HepG2 (cell line): ENCODE results near the gene DCPS. TPM values are rescaled to one million over a fixed set of nuclear protein-coding genes. Genes with fewer than 3 reads are reported as not detected.

Source experiments
- ATF7 ChIP-seq, 2 experiments: fragments of 450-650 bp in 1 of 2; sonication (generic) in 1 of 2; formaldehyde crosslinking in 1 of 2; IDR thresholded peaks; 2 replicates each; pipeline versions ENCODE4 v1.4.0 to v1.6.1; 2016 to 2020; ENCODE audit warnings: antibody characterized with exemption in 1 of 2, mild to moderate bottlenecking in 1 of 2, missing genetic modification reagents in 1 of 2
- MTF1 ChIP-seq: sonication (generic); formaldehyde crosslinking; IDR thresholded peaks from 2 replicates; pipeline ENCODE4 v1.5.0; 2020; ENCODE audit warnings: missing genetic modification reagents
- ZNF136 ChIP-seq: sonication (generic); formaldehyde crosslinking; IDR thresholded peaks from 2 replicates; pipeline ENCODE4 v1.8.1; 2022; ENCODE audit warnings: low read depth, mild to moderate bottlenecking, moderate library complexity, missing genetic modification reagents
- ZNF253 ChIP-seq: sonication (generic); formaldehyde crosslinking; IDR thresholded peaks from 2 replicates; pipeline ENCODE4 v1.8.0; 2022; ENCODE audit warnings: mild to moderate bottlenecking, missing genetic modification reagents, borderline replicate concordance
- ZNF264 ChIP-seq: sonication (generic); formaldehyde crosslinking; IDR thresholded peaks from 2 replicates; pipeline ENCODE4 v1.4.0; 2020; ENCODE audit warnings: missing genetic modification reagents
- ZNF512B ChIP-seq: sonication (generic); formaldehyde crosslinking; IDR thresholded peaks from 2 replicates; pipeline ENCODE4 v1.5.1; 2020; ENCODE audit warnings: missing genetic modification reagents, mild to moderate bottlenecking, borderline replicate concordance
- ZNF574 ChIP-seq: sonication (generic); formaldehyde crosslinking; IDR thresholded peaks from 2 replicates; pipeline ENCODE4 v1.4.0; 2020; ENCODE audit warnings: missing genetic modification reagents
- ZNF607 ChIP-seq: sonication (generic); formaldehyde crosslinking; IDR thresholded peaks from 2 replicates; pipeline ENCODE4 v1.5.1; 2020; ENCODE audit warnings: missing genetic modification reagents, mild to moderate bottlenecking, borderline replicate concordance
- ZNF883 ChIP-seq: sonication (generic); formaldehyde crosslinking; IDR thresholded peaks from 2 replicates; pipeline ENCODE4 v1.5.1; 2020; ENCODE audit warnings: mild to moderate bottlenecking, missing genetic modification reagents; ENCODE audit errors: not compliant biosample characterization
- polyA plus RNA-seq, 8 experiments: library from polyadenylated mRNA; depleted of rRNA in 3 of 8; stranded (reverse) in 7 of 8; unstranded in 1 of 8; fragments of >200 nt; fragmentation: Illumina TruSeq in 4 of 8; extraction: Trizol in 4 of 8; gene quantifications; 2 replicates each; pipeline versions ENCODE4 v1.2.1 to v1.2.3, GENCODE V29; 2011 to 2016; ENCODE audit warnings: low read depth in 4 of 8, missing spikeins in 1 of 8, mixed read lengths in 1 of 8; ENCODE audit not compliant: insufficient read depth in 1 of 8
- total RNA-seq, 5 experiments: library from RNA; depleted of rRNA; stranded (reverse); fragments of >200 nt; fragmentation: Illumina TruSeq; extraction: Trizol; gene quantifications; 2 replicates each; pipeline ENCODE4 v1.2.3, GENCODE V29; 2016; ENCODE audit warnings: low read depth in 1 of 5
- TF ChIP-seq, protein P1 (sequence below): sonication (generic); formaldehyde crosslinking; IDR thresholded peaks from 2 replicates; pipeline ENCODE4 v1.4.0; 2020; ENCODE audit warnings: mild to moderate bottlenecking, missing genetic modification reagents
- TF ChIP-seq, protein P2 (sequence below): sonication (generic); formaldehyde crosslinking; IDR thresholded peaks from 2 replicates; pipeline ENCODE4 v1.8.0; 2022; ENCODE audit warnings: mild to moderate bottlenecking, missing genetic modification reagents, borderline replicate concordance
- TF ChIP-seq, protein P3 (sequence below): sonication (generic); formaldehyde crosslinking; IDR thresholded peaks from 2 replicates; pipeline ENCODE4 v1.4.0; 2020; ENCODE audit warnings: missing genetic modification reagents, mild to moderate bottlenecking, borderline replicate concordance
- TF ChIP-seq, protein P4 (sequence below): sonication (generic); formaldehyde crosslinking; IDR thresholded peaks from 2 replicates; pipeline ENCODE4 v1.8.0; 2022; ENCODE audit warnings: mild to moderate bottlenecking, missing genetic modification reagents; ENCODE audit not compliant: insufficient replicate concordance

The DCPS gene
- total and polyA plus RNA-seq, 2 of the 13 experiments (the other 11 are each of a cell fraction or from before 2014, with no cell fraction given), result 21.9 to 22.5 TPM

DNA sequence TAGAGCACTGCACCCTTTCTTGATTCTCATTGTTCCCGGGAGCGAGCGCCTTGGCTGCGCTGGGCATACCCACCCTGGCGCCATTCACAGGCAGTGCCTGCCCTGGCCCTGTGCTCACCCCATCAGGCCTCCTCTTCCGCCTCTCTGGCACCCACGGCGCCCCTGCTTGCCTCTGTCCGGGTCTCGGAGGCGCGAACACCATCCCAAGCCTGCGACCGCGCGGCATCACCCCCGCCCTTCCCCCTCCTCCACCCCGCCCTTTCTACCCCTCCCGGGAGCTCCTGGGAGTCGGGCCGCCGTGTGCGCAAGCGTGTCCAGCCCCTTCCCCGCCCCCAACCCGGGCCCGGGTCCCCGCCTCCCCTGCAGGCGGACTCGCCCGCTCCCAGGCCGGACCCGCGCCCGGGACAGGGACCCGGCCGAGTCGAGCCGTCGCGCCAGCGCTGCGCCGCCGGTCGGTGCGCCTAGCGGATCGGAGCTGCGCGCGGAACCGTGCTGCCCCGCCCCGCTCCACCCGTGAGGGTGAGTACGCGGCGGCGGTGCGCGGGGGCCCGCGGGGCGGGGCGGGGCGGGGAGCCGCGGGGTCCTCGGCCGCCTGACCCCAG is 51.6 kb downstream of the DCPS start, which contains the start of gene ST3GAL4 (continued):
- TF ChIP-seq ZNF512B (CRISPR knock-in tag), result no peak
- 0 out of 2 replicates have a peak, but pooled peaks have one; percentile 37 for TF ChIP-seq ZNF574 (CRISPR knock-in tag)
- TF ChIP-seq, protein P1, sequence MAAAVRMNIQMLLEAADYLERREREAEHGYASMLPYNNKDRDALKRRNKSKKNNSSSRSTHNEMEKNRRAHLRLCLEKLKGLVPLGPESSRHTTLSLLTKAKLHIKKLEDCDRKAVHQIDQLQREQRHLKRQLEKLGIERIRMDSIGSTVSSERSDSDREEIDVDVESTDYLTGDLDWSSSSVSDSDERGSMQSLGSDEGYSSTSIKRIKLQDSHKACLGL (CRISPR knock-in tag), result no peak
- 0 out of 2 replicates have a peak, but pooled peaks have one; percentile 7 for TF ChIP-seq ZNF607 (CRISPR knock-in tag)
- TF ChIP-seq MTF1 (CRISPR knock-in tag), result no peak
- TF ChIP-seq, protein P2, sequence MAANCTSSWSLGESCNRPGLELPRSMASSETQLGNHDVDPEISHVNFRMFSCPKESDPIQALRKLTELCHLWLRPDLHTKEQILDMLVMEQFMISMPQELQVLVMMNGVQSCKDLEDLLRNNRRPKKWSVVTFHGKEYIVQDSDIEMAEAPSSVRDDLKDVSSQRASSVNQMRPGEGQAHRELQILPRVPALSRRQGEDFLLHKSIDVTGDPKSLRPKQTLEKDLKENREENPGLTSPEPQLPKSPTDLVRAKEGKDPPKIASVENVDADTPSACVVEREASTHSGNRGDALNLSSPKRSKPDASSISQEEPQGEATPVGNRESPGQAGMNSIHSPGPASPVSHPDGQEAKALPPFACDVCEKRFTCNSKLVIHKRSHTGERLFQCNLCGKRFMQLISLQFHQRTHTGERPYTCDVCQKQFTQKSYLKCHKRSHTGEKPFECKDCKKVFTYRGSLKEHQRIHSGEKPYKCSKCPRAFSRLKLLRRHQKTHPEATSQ, result no peak
- TF ChIP-seq ZNF264, result no peak
- TF ChIP-seq ZNF253 (CRISPR knock-in tag), result no peak
- TF ChIP-seq ATF7 (IDR thresholded peaks at IDR 0.05), result no peak
- TF ChIP-seq ATF7 (CRISPR knock-in tag; IDR thresholded peaks at IDR 0.05), result no peak
- TF ChIP-seq ZNF136 (CRISPR knock-in tag), result no peak
- TF ChIP-seq, protein P3, sequence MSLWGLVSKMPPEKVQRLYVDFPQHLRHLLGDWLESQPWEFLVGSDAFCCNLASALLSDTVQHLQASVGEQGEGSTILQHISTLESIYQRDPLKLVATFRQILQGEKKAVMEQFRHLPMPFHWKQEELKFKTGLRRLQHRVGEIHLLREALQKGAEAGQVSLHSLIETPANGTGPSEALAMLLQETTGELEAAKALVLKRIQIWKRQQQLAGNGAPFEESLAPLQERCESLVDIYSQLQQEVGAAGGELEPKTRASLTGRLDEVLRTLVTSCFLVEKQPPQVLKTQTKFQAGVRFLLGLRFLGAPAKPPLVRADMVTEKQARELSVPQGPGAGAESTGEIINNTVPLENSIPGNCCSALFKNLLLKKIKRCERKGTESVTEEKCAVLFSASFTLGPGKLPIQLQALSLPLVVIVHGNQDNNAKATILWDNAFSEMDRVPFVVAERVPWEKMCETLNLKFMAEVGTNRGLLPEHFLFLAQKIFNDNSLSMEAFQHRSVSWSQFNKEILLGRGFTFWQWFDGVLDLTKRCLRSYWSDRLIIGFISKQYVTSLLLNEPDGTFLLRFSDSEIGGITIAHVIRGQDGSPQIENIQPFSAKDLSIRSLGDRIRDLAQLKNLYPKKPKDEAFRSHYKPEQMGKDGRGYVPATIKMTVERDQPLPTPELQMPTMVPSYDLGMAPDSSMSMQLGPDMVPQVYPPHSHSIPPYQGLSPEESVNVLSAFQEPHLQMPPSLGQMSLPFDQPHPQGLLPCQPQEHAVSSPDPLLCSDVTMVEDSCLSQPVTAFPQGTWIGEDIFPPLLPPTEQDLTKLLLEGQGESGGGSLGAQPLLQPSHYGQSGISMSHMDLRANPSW, result no peak
- no peak for TF ChIP-seq ZNF883
- TF ChIP-seq, protein P4, sequence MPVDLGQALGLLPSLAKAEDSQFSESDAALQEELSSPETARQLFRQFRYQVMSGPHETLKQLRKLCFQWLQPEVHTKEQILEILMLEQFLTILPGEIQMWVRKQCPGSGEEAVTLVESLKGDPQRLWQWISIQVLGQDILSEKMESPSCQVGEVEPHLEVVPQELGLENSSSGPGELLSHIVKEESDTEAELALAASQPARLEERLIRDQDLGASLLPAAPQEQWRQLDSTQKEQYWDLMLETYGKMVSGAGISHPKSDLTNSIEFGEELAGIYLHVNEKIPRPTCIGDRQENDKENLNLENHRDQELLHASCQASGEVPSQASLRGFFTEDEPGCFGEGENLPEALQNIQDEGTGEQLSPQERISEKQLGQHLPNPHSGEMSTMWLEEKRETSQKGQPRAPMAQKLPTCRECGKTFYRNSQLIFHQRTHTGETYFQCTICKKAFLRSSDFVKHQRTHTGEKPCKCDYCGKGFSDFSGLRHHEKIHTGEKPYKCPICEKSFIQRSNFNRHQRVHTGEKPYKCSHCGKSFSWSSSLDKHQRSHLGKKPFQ (CRISPR knock-in tag), result no peak
